8988T (cell line): ENCODE results near the gene FAAH2.
"Not testable (repeated sequence)": the region's sequence is repeated elsewhere in the genome, so short reads cannot be mapped to it uniquely, and the experiment has no call there.

Experiments
- DNase-seq: peaks from one replicate; pipeline ENCODE4 v3.0.0; 2011

Gene FAAH2, protein sequence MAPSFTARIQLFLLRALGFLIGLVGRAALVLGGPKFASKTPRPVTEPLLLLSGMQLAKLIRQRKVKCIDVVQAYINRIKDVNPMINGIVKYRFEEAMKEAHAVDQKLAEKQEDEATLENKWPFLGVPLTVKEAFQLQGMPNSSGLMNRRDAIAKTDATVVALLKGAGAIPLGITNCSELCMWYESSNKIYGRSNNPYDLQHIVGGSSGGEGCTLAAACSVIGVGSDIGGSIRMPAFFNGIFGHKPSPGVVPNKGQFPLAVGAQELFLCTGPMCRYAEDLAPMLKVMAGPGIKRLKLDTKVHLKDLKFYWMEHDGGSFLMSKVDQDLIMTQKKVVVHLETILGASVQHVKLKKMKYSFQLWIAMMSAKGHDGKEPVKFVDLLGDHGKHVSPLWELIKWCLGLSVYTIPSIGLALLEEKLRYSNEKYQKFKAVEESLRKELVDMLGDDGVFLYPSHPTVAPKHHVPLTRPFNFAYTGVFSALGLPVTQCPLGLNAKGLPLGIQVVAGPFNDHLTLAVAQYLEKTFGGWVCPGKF

DNA sequence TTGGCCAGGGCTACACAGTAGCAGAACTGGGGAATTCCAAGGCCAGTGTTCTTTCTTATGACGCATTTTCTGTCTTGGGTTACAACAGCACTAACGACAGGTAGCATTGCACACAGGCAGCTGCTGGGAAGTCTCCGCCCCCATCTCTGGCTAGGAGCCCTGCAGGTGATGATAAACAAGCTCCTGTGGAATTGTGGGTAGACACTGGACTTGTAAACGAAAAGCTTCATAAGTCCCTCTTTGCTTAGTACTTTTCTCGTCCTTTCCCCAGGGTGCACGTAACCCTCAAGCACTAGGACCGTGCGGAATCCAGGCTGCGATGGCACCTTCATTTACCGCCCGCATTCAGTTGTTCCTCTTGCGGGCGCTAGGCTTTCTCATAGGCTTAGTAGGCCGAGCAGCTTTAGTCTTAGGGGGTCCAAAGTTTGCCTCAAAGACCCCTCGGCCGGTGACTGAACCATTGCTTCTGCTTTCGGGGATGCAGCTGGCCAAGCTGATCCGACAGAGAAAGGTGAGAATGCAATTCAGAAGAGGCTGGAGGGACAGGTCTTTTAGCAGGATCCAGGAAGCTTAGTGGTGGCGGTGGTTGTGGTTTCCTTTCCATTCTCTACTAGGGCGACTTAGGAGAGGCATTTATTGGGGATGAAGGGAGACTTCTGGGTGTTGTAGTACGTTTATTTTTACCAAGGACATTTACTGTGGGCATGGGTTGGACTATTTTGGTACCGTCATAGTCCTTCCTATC is at the start of gene FAAH2:
TSS of gene FAAH2 (plus strand) at position 200 of the 745 bp plus-strand sequence. CDS start at position 320, 120 bp downstream.
- DNase-seq, result no peak

DNA sequence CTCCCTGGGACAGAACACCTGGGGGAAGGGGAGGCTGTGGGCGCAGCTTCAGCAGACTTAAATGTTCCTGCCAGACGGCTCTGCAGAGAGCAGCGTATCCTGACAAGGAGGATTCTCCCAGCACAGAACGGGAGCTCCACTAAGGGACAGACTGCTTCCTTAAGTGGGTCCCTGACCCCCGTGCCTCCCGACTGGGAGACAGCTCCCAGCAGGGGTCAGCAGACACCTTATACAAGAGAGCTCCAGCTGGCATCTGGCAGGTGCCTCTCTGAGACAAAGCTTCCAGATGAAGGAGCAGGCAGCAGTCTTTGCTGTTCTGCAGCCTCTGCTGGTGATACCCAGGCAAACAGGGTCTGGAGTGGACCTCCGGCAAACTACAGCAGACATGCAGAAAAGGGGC is 44.5 kb upstream of the FAAH2 start:
- no peak for DNase-seq

DNA sequence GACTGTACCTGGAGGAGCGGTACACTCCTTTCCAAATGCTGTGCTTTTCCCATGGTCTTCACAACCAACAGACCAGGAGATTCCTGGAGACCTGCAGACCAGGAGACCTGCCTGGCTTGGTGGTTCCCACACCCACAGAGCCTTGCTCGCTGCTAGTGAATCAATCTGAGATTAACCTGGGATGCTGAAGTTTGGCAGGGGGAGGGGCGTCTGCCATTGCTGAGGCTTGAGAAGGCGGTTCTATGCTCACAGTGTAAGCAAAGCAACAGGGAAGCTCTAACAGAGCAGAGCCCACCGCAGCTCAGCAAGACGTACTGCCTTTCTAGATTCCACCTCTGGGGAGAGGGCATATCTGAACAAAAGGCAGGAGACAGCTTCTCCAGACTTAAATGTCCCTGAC is 34.5 kb upstream of the FAAH2 start:
- DNase-seq, result no peak

DNA sequence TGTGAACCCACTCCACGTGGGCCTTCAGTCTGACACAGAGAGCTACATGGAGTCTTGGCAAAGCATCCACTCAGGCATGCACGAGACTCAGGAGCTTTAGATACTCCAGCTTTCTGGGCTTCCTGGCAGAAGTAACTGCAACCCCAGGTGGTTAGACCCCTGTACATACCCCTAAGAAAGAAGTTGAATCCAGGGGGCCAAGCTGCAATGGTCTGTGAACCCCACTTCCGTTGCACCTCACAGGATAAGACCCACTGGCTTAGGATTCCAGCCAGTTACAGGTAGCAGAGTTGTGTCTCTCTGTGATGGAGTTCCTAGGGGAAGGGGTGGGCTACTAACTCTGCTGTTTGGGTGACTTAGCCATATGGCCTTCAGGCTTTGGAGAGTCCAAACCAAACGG is 21.4 kb upstream of the FAAH2 start:
- no peak for DNase-seq

DNA sequence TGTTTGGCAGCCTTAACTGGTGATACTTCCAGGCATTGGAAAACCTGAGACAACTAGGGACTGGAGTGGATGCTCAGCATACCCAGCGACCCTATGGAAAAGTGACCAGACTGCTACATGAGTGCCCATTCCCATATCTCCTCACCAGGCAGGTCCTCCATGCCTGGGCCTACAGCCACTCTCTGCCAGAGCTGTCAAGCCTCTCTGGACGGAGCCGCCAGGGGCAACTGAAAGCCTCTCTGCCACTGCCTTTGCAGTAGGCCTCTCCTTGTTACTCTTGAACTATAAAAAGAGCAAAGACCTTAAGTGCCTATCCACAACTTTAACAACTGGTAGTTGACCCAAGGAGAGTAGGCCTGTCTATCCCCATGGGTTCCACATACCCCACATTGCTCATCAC is 20.2 kb upstream of the FAAH2 start:
- no peak for DNase-seq

DNA sequence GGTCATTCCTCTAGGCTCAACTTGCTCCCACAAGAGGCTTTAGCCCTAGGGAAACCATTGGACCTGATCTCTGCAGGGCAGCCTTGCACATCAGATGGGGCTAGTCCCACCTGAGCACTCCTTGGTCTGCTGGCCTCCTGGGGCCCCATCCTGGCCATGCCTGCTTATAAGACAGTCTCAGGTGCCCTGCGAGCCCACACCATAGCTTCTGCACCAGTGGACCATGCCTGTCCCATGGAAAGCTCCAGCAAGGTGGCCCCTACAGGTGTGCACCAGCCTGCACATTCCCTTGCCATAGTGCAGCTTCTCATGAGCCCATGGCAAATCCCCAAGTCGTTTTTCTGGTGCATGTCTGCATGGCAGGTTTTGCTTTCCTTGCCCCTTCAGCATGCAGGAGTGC is 19.6 kb upstream of the FAAH2 start:
- no peak for DNase-seq

DNA sequence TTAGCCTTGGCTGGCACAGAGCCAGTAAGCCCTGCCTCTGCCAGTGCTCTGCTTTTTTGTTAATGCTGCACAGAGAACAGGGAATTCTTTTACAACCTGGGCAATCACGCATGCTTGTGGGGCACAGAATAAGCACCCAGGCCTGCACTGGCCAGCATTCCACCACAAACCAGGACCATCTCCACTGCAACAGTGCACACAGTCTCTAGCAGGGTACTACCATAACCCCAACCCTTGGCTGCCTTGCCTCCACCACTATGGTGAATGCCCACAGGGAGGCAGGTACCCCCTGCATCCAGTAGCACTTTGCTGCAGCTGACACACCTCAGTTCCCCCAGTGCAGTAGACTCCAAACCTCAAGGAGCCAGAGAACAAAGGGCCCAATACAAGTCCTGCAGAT is 19.2 kb upstream of the FAAH2 start:
- no peak for DNase-seq

DNA sequence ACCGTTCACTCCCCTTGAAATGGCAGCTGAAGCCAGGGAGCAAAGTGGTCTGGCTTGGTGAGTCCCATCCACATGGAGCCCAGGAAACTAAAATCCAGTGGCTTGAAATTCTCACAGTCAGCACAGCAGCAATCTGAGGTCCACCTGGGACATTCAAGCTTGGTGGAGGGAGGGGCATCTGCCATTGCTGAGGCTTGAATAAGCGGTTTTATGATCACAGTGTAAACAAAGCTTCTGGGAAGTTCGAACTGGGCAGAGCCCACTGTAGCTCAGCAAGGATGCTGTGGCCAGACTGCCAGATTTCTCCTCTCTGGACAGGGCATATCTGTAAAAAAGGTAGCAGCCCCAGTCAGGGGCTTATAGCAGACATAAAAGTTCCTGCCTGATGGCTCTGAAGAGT is 15.5 kb upstream of the FAAH2 start:
- no peak for DNase-seq

DNA sequence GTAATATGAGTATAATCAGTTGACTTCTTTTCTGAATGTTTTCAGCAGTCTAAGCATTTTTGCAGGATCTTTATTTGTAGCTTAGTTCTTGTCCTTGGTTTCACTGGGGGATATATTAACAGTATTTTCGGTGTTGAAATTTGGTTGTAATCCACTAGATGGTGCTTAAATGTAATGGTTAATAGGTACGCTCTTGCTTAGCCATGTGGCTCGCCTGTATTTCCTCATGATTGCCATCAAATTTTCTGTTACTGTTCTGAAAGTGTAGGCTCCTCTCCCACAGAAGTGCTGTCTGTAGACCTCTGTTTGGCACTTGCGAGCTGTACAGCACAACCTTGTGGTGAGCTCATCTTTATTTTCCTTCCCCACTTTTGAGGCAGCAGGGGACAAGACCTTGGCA is 3.9 kb upstream of the FAAH2 start:
- no peak for DNase-seq

DNA sequence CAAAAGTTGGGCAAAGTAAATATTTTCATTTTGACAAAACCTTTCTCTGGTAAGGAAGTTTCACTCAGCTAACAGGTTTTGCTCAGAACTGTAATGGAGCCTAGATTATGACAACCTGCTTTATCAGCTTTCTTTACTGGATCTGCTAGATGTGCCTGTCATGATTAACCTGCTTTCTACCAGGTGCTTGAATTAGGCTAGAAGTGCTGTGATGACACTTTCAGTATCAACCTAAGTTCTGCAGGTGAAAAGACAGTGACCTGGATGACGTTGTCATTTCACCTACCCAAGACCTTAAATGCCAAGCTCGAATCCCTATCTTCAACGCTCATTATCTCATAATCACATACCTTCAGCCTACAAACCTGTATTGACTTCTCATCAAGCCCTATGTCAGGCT is 1.5 kb upstream of the FAAH2 start:
- DNase-seq, result no peak

DNA sequence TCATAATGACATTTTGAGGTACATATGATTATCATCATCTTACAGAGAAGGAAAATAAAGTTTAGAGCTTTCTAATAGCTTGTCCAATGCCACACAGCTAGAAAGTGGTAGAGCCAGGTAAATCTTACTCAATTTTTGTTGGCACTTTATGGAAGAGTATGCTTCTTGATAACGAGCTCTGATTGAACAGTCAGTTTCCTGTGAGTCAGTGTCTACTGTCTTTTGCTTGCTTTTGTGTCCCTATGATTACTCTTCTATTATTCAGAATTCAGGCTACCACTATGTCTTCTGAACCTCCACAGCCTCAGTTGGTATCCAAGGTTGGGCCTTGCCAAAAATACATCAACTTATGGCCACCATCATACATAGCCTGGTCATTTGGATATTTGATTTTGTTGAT is 2.6 kb downstream of the FAAH2 start:
- DNase-seq, result no peak

DNA sequence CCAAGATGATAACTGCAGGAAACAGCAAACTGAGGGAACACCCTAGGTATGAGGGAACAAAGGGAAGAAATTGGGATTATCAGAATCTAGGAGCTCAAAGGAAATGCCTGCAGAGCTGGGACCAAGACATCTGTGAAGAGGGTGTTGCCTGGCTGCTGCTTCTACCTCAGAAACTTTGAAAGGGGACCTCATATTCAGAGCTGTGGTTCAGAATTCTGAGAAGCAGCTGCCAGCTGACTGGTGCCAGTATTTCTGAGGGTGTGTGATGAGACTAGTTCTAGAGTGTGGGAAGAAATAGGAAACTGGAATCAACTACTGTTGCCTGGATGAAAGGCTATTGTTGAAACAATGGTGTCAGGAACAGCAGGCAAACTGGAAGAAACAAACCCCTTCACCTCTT is 8.5 kb downstream of the FAAH2 start:
- DNase-seq, result no peak

DNA sequence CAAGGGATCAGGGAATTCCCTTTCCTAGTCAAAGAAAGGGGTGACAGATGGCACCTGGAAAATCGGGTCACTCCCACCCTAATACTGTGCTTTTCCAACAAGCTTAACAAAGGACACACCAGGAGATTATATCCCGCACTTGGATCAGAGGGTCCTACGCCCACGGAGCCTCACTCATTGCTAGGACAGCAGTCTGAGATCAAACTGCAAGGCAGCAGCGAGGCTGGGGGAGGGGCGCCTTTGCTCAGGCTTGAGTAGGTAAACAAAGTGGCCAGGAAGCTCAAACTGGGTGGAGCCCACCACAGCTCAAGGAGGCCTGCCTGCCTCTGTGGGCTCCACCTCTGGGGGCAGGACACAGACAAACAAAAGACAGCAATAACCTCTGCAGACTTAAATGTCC is 9.2 kb downstream of the FAAH2 start:
- not testable (repeated sequence) for DNase-seq

DNA sequence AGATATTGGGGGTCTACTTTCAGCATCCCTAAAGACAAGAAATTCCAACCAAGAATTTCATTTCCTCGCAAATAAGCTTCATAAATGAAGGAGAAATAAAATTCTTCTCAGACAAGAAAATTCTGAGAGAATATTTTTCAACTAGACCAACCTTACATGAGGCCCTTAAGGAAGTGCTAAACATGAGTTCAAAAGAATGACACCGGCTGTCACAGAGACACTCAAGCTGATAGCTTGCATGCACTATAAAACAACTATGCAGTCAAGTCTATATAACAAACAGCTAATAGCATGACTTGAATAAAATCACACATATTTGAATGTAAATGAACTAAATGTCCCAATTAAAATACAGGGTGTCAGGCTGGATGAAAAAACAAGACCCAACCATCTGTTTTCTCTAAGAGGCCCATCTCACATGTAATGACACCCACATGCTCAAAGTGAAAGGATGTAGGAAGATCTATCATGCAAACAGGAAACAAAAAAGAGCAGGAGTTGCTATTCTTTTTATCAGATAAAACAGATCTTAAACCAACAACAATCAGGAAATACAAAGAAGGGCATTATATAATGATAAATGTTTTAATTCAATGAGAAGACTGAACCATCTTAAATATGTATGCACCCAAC is 27.2 kb downstream of the FAAH2 start:
- no peak for DNase-seq

DNA sequence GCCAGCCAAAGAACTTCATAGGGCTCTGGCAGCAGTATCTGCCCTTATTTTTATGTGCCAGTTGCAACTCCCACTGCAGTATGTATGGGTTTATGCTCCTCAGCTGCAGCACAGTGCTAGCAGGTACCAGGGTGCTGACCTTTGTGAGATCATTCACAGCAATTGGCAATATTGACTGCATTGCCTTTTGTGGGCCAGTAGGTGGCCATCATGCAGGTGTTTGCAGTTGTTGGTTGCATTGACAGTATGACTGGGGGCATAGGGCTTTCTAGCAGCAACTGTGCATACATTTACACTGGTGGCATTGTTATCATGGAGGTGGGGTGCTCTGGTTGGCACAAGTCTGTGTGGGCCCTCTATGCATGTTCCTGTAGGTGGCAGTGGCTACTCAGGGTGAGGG is 42.5 kb downstream of the FAAH2 start:
- no peak for DNase-seq

DNA sequence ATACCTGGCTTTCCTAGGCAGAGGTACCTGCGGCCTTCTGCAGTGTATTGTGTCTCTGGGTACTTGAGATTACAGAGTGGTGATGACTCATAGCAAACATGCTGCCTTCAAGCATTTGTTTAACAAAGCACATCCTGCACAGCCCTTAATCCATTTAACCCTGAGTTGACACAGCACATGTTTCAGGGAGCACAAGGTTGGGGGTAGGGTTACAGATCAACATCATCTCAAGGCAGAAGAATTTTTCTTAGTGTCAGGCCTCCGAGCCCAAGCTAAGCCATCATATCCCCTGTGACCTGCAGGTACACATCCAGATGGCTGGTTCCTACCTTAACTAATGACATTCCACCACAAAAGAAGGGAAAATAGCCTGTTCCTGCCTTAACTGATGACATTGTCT is 49.3 kb downstream of the FAAH2 start:
- DNase-seq, result not testable (repeated sequence)

DNA sequence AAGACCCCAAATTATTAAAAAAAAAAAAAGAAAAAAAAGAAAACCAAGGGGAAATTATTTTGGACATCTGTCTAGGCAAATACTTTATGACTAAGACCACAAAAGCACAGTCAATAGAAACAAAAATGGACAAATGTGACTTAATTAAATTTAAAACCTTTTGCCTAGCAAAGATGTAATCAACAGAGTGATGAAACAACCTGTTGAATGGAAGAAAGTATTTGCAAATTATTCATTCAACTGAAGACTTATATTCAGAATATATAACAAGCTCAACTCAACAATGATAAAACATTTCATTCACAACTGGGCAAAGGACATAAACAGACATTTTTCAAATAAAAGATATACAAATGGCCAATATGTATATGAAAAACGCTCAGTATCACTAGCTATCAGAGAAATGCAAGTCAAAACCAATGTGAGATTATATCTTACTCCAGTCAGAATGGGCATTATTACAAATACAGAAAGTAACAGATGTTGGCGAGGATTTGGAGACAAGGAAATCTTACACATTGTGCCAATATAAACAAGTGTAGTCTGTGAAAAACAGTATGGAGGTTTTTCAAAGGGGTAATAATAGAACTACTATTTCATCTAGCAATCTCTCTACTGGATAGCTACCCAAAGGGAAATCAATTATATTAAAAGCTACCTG is 67.1 kb downstream of the FAAH2 start:
- DNase-seq, result no peak

DNA sequence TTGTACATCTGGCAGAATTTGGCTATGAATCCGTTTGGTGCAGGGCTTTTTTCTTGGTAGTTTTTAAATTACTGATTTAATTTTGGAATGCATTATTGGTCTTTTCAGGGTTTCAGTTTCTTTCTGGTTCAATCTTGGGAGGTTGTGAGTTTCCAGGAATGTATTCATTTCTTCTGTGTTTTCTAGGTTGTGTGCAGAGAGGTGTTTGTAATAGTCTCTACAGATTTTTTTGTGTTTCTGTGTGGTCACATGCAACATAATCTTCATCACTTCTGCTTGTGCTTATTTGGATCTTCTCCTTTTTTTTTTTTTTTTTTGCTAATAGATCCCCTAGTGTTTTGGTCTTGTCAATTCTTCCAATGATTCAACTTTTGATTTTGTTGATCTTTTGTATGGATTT is 77.6 kb downstream of the FAAH2 start:
- DNase-seq, result no peak

DNA sequence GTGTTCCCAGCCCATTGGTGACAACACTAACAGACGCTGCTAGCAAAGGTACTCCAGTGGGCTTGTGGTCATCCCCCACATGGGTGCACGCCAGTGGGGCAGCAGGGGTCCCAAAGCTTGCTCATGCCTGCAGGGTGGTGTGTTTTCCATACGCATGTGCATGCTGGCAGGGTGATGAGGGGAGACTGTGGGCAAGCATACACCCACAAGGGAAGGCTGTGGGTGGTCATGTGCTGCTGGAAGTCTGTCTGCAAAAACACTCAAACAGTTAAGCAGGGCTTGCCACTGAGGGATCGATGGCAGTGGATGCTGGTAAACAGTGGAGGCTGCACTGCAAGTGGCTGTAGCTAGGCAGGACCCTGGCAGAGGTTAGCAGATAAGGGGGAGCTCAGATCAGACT is 79.9 kb downstream of the FAAH2 start:
- no peak for DNase-seq

DNA sequence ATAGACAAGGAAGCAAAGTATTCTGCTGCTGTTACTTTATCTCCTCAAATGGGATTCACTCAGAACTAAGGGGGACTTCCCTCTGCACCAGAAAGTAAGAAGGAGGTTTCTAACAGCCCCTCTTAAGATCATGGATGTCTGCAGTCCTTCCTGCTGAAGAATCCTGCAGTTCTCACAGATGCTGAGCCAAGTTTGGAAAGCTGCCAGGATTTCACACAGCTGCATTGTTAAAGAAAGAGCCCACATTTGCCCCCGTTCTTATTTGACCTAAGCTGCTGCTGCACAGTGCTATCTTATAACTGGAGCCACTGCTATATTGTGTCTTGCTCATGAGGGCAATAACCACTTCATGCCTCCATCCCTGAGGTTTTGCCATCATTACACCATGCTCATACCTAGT is 81.1 kb downstream of the FAAH2 start:
- DNase-seq, result no peak

DNA sequence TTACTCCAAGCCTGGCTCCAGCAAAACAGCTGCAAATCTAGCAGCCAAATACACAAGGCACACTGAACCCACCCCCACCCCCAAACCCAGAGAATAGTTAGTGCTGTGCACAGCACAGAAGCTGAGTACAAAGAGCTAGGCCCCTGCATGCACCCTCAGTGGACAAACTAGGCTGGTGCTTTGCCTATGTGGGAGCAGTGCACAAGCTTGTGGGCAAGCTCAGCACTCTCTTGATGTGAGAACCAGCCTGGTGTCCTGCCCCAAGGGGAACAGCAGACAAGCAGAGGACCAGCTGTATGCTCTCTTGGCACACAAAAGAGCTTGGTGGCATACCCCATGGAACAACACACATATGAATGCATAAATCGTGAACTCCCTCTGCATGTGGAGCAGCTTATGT is 81.7 kb downstream of the FAAH2 start:
- DNase-seq, result no peak

DNA sequence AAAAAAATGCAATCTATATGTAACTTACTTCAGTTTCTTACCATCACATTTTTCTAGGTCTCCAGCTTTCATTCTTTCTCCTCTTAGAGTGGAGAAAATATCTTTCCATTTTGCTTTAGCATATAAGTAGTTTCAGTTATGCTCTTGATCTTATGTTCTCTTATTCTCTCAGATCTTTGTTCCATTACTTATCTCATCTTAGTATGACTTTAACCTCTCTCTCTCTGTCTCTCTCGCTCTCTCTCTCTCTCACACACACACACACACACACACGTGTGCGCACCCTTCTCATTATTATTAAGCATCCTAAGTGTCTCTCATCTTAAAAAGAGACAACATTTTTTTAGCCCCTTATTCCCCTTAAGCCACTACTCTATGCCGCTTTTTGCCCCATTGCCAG is 92.8 kb downstream of the FAAH2 start:
- no peak for DNase-seq
